Heart right ventricle (tissue), 16 donors: ENCODE results near the gene BMX. TPM values are rescaled to one million over a fixed set of nuclear protein-coding genes. Genes with fewer than 3 reads are reported as not detected.
A peak's percentile ranks its signal among the peaks of the same experiment; 100 is the strongest.

Experiments used
- ATAC-seq, 8 donors: fragments of 200-7000 bp; cut with Tn5 transposase; one replicate each; pipeline ENCODE4 v1.9.1; 2020; ENCODE audit warnings: mild to moderate bottlenecking in 8 of 8, moderate library complexity in 8 of 8, moderate number of reproducible peaks in 1 of 8
- DNase-seq, 2 donors: peaks; one replicate each; pipeline ENCODE4 v3.0.0-alpha.2; 2020
- H3K27ac ChIP-seq, 10 donors: fragments of 200-600 bp; sonication (generic) in 2 of 10; one replicate each; pipeline versions ENCODE4 v1.5.0 to v1.8.0; 2020 to 2022; ENCODE audit warnings: mild to moderate bottlenecking in 3 of 10
- H3K27me3 ChIP-seq, 7 donors: fragments of 200-600 bp; one replicate each; pipeline ENCODE4 v1.8.0; 2021 to 2022; ENCODE audit warnings: mild to moderate bottlenecking in 2 of 7
- H3K36me3 ChIP-seq, 9 donors: fragments of 200-600 bp; sonication (generic) in 1 of 9; one replicate each; pipeline versions ENCODE4 v1.5.0 to v1.8.0; 2020 to 2022; ENCODE audit warnings: mild to moderate bottlenecking in 2 of 9
- H3K4me1 ChIP-seq, 9 donors: fragments of 200-600 bp; sonication (generic) in 1 of 9; one replicate each; pipeline versions ENCODE4 v1.5.0 to v1.8.0; 2020 to 2022; ENCODE audit warnings: mild to moderate bottlenecking in 4 of 9
- H3K4me3 ChIP-seq, 10 donors: fragments of 200-600 bp; sonication (generic) in 2 of 10; one replicate each; pipeline versions ENCODE4 v1.5.0 to v1.8.0; 2020 to 2022; ENCODE audit warnings: mild to moderate bottlenecking in 7 of 10, moderate library complexity in 2 of 10
- H3K9me3 ChIP-seq, 11 donors: fragments of 200-600 bp in 10 of 11; sonication (generic) in 2 of 11; one replicate each; pipeline versions ENCODE4 v1.5.0 to v1.8.0; 2013 to 2022; ENCODE audit warnings: mild to moderate bottlenecking in 2 of 11, control low read depth in 1 of 11, moderate library complexity in 1 of 11
- WGBS, 2 donors: extraction: QIAGEN DNeasy Blood & Tissue Kit; methylation state at CpG; one replicate each; pipeline ENCODE4 v1.1.7; 2013; ENCODE audit warnings: inconsistent platforms in 1 of 2; 5-methylcytosine and 5-hydroxymethylcytosine counted together
- intact Hi-C, 10 donors: fragments of 100-400 bp; cut with DNase I; formaldehyde crosslinking; loops; one replicate each; pipeline versions ENCODE4 v1.11.1 to v1.14.2; 2022
- polyA plus RNA-seq, 2 donors: library from polyadenylated mRNA; stranded (reverse); fragments of 200-250 nt; gene quantifications; one replicate each; pipeline ENCODE4 v1.2.3, GENCODE V29; 2013
- total RNA-seq, 10 donors: library from RNA; stranded (reverse); fragmentation: NEBNext Ultra II Directional in 3 of 10; extraction: Animal tissue kit (Norgen Biotek cat#: 25700) in 3 of 10; gene quantifications; one replicate each; pipeline versions ENCODE4 v1.2.1 to v1.2.4, GENCODE V29; 2021 to 2023
- TF ChIP-seq, protein P1 (sequence below), 9 donors: fragments of 200-600 bp; sonication (generic) in 2 of 9; IDR thresholded peaks; one replicate each; pipeline versions ENCODE4 v1.5.0 to v1.8.0; 2021 to 2022; ENCODE audit warnings: antibody characterized with exemption in 9 of 9, mild to moderate bottlenecking in 5 of 9, moderate library complexity in 1 of 9
- donor health status: Arrhythmogenic right ventricular cardiomyopathy.
- donor health status: ischemic (EF 13 %, LVEDD 7.1; RV severe dilation, severe dysfunction).
- donor health status: healthy with polysubstance abuse.
- donor health status: DM: no; HTN: yes; CAD: no.
- donor health status: DM: no; HTN: no; CAD: no.
- donor health status: ischemic (EF 25% LVEDD 6.9; RV normal size, moderate dysfunction).
- donor health status: ischemic (EF 25% LVEDD 5.7; RV mildly dilated, moderate dysfunction).
- donor health status: healthy.
- donor health status: DM: yes; HTN: yes; CAD: no.
- donor health status: Ischemic cardiomyopathy.
- donor health status: ischemic (EF 35%, LVEDD 5.7; RV mildly dilated, moderate dysfunction).
- donor health status: nonischemic (EF 11% LVEDD 7.7; RV severe dilation, severe dysfunction).
- donor health status: DM: yes; HTN: yes; CAD: no.
- donor health status: PGD.
- donor health status: ischemic (EF 29% LVEDD 5.4; RV normal size, mild dysfunction).
- donor health status: nonischemic (EF 23%, LVEDD 6.1; RV moderate dilation, normal function).

The BMX gene
- total and polyA plus RNA-seq, 12 donors = 0.97 to 6.1 (median 2.7) TPM

GRCh38 chrX:15483891-15484290 lies 16.7 kb upstream of the BMX start:
- Histone ChIP-seq H3K4me3 (no peak overlapping the region), H3K36me3 (peaks cover 0 to 23% (median 0%) of the 10 kb centered on the region in 9 donors), H3K4me1 (peaks cover 0 to 8% (median 0%) of the 10 kb centered on the region in 9 donors), H3K27me3 (peaks cover 0 to 44% (median 0%) of the 10 kb centered on the region in 7 donors), H3K27ac (no peak overlapping the region), H3K9me3 (no peaks in the 10 kb centered on the region)
- whole genome bisulfite sequencing, 2 donors = 86 to 98% methylated on average over 2 of the region's 2 CpGs
- DNase-seq (no peak), ATAC-seq (no peak)
- intact Hi-C loops = no loop called here
- TF ChIP-seq, protein P1, sequence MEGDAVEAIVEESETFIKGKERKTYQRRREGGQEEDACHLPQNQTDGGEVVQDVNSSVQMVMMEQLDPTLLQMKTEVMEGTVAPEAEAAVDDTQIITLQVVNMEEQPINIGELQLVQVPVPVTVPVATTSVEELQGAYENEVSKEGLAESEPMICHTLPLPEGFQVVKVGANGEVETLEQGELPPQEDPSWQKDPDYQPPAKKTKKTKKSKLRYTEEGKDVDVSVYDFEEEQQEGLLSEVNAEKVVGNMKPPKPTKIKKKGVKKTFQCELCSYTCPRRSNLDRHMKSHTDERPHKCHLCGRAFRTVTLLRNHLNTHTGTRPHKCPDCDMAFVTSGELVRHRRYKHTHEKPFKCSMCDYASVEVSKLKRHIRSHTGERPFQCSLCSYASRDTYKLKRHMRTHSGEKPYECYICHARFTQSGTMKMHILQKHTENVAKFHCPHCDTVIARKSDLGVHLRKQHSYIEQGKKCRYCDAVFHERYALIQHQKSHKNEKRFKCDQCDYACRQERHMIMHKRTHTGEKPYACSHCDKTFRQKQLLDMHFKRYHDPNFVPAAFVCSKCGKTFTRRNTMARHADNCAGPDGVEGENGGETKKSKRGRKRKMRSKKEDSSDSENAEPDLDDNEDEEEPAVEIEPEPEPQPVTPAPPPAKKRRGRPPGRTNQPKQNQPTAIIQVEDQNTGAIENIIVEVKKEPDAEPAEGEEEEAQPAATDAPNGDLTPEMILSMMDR (IDR thresholded peaks at IDR 0.05) = no peak

DNA sequence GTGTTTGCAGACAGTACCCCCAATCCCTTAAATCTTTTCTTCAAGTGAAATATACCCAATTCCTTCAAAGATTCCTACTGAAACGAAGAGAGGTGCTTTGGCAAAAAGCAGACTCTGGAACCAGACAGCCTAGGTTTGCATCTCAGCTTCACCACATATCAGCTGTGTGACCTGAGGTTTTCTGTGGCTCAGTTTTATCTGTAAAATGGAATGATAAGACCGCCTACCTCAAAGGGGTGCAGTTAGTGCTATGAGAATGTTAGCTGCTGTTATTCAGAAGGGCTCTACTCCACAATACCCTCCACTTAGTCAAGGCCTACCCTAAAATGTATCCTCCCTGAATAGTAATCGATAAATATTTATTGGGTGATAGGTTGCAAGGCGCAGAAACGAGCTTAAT lies 8.1 kb upstream of the BMX start:
- TF ChIP-seq, protein P1 (IDR thresholded peaks at IDR 0.05) = no peak
- Histone ChIP-seq H3K27ac (peak overlapping the region in 9 of 10 donors; percentile 50 to 87 (median 79)), H3K4me3 (peak overlapping the region; percentile 48 to 72 (median 62)), H3K9me3 (no peaks in the 10 kb centered on the region), H3K4me1 (peaks cover 0 to 16% (median 3%) of the 10 kb centered on the region in 9 donors), H3K27me3 (peaks cover 0 to 79% (median 0%) of the 10 kb centered on the region in 7 donors), H3K36me3 (peaks cover 0 to 25% (median 0%) of the 10 kb centered on the region in 9 donors)
- 47 to 69% methylated on average over 5 of the region's 5 CpGs for WGBS, 2 donors
- DNase-seq (no peak), ATAC-seq (peak in 4 of 8 donors; percentile 9 to 25 (median 16))
- intact Hi-C loops = loop anchor here in 5 of 10 donors (10.0 kb wide), 4 partner anchors 72 to 182 kb away; partner anchors contain the start of gene CLTRN (in 1 of the 5)

DNA sequence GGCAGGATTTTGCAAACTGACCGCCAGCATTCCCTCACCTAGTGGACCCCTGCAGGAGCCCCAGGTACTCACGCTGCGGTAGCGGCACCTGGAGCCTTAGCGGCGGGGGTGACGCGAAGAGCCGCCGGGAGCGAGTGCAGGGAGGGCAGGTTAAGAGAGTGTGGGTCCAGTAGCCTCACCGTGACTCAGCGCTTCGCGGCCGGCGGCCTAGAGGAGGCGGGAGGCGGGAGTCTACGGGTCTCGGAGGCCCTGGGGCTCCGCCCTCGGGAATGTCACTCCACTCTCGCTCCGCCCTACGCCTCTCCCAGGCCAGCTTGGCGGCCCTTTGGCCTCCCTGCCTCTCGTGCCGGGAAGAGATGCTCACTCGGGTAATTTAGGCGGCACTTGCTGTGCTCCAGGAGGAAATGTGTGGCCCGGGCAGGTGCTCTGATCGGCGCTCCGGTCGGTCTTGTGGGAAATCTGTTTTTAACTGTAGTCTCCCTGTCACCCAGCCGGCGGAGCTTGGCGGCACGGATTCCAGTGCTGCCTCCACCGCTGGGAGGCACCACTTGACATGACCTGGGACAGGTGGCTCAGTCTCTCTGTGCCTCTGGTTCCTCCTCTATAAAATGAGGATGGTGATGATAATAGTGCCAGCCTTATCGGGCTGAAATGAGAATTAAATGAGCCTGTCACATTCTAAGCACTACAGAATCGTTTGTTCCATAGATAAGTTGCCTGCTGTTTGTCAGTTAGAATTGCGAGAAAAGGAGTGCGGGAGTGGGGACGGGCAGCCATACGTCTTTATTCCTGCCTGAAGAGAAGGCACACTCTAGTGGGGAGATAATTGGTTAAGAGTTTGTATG lies 7.3 kb upstream of the BMX start, which contains the start of gene PIR:
TSS of gene PIR (minus strand) at position 216 of the 845 bp plus-strand sequence. CDS start 2,076 bp downstream, outside the sequence.
- TF ChIP-seq, protein P1 (IDR thresholded peaks at IDR 0.05) = peak in 6 of 9 donors; percentile 23 to 59 (median 45)
- Histone ChIP-seq H3K4me1 (peaks cover 0 to 16% (median 3%) of the 10 kb centered on the region in 9 donors), H3K36me3 (peaks cover 0 to 25% (median 0%) of the 10 kb centered on the region in 9 donors), H3K4me3 (peak within 1 kb of the TSS; percentile 48 to 72 (median 62)), H3K27ac (peak within 1 kb of the TSS in 9 of 10 donors; percentile 50 to 87 (median 79)), H3K27me3 (peaks cover 0 to 78% (median 0%) of the 10 kb centered on the region in 7 donors), H3K9me3 (no peaks in the 10 kb centered on the region)
- peak; percentile 98 to 100 (median 100) for ATAC-seq
- peak; percentile 81 to 87 for DNase-seq
- WGBS, 2 donors = 4 to 5% methylated on average over 47 of the region's 47 CpGs
- intact Hi-C loops = loop anchor here in 5 of 10 donors (10.0 kb wide), 4 partner anchors 71 to 181 kb away; partner anchors contain the start of gene CLTRN (in 1 of the 5)

- H3K36me3 ChIP-seq = peaks cover 0 to 2% (median 0%) of the 10 kb centered on the region in 9 donors
- ATAC-seq (no peak), DNase-seq (no peak)
- H3K4me3 ChIP-seq = no peak overlapping the region
- TF ChIP-seq, protein P1 (IDR thresholded peaks at IDR 0.05) = no peak
- H3K27ac ChIP-seq = no peak overlapping the region
- H3K4me1 ChIP-seq = peaks cover 0 to 17% (median 3%) of the 10 kb centered on the region in 9 donors
- intact Hi-C loops = loop anchor here in 5 of 10 donors (5.0 to 10.0 kb wide), 5 partner anchors 69 to 179 kb away; partner anchors contain the start of gene CLTRN (in 1 of the 5)
- 74 to 84% methylated on average over 4 of the region's 4 CpGs for WGBS, 2 donors
- H3K9me3 ChIP-seq = no peaks in the 10 kb centered on the region
- H3K27me3 ChIP-seq = peaks cover 0 to 82% (median 0%) of the 10 kb centered on the region in 7 donors
Observed at GRCh38 chrX:15495801-15496200, 4.8 kb upstream of the BMX start.
